Glutamatergic neuron (in vitro differentiated cells): ENCODE data around the gene MCM5. TPM values are rescaled to one million over a fixed set of nuclear protein-coding genes. Genes with fewer than 3 reads are reported as not detected.

Source experiments
- DNase-seq: peaks from one replicate; pipeline ENCODE4 v3.0.0; 2022
- H3K27ac Mint-ChIP-seq: one replicate; pipeline ENCODE4 v1.8.0; 2020; ENCODE audit warnings: mild to moderate bottlenecking, mixed read lengths, inconsistent platforms; ENCODE audit not compliant: unreplicated experiment
- H3K27me3 Mint-ChIP-seq: one replicate; pipeline ENCODE4 v1.8.0; 2020; ENCODE audit warnings: mild to moderate bottlenecking, moderate library complexity, mixed read lengths, inconsistent platforms; ENCODE audit not compliant: unreplicated experiment
- H3K36me3 Mint-ChIP-seq: one replicate; pipeline ENCODE4 v1.8.0; 2020; ENCODE audit warnings: mild to moderate bottlenecking, mixed read lengths, inconsistent platforms; ENCODE audit not compliant: unreplicated experiment
- H3K4me1 Mint-ChIP-seq: one replicate; pipeline ENCODE4 v1.8.0; 2020; ENCODE audit warnings: mild to moderate bottlenecking, low read depth, mixed read lengths, inconsistent platforms; ENCODE audit not compliant: unreplicated experiment
- H3K4me3 Mint-ChIP-seq: one replicate; pipeline ENCODE4 v1.8.0; 2020; ENCODE audit warnings: mild to moderate bottlenecking, mixed read lengths, inconsistent platforms; ENCODE audit not compliant: unreplicated experiment
- H3K9me3 Mint-ChIP-seq: one replicate; pipeline ENCODE4 v1.8.0; 2020; ENCODE audit warnings: mild to moderate bottlenecking, moderate library complexity, mixed read lengths, inconsistent platforms; ENCODE audit not compliant: unreplicated experiment
- CTCF ChIP-seq: fragments of 200-600 bp; sonication (generic); IDR thresholded peaks from one replicate; pipeline ENCODE4 v1.5.0; 2021; ENCODE audit not compliant: partially characterized antibody, unreplicated experiment
- total RNA-seq: library from RNA; stranded (reverse); fragmentation: NEBNext Ultra II Directional; extraction: Animal tissue kit (Norgen Biotek cat#: 25700); gene quantifications from one replicate; pipeline ENCODE4 v1.2.1, GENCODE V29; 2021; ENCODE audit not compliant: unreplicated experiment

MCM5 gene
- total RNA-seq, 1 donor from 2014 or later = 28.3 TPM

GRCh38 chr22:35418731-35419130, 18.8 kb downstream of the MCM5 start:
- DNase-seq = no peak
- Mint-ChIP-seq H3K36me3 (no peaks in the 10 kb centered on the region), H3K27me3 (no peaks in the 10 kb centered on the region), H3K4me1 (no peaks in the 10 kb centered on the region), H3K27ac (no peak overlapping the region), H3K9me3 (no peaks in the 10 kb centered on the region), H3K4me3 (no peak overlapping the region)
- no peak for TF ChIP-seq CTCF

GRCh38 chr22:35419756-35420155, 19.8 kb downstream of the MCM5 start:
- Mint-ChIP-seq H3K27ac (no peak overlapping the region), H3K9me3 (no peaks in the 10 kb centered on the region), H3K4me3 (no peak overlapping the region), H3K4me1 (no peaks in the 10 kb centered on the region), H3K36me3 (no peaks in the 10 kb centered on the region), H3K27me3 (no peaks in the 10 kb centered on the region)
- no peak for DNase-seq
- no peak for TF ChIP-seq CTCF

- Mint-ChIP-seq H3K4me3 (no peak overlapping the region), H3K4me1 (no peaks in the 10 kb centered on the region), H3K36me3 (no peaks in the 10 kb centered on the region), H3K27ac (no peak overlapping the region), H3K9me3 (peaks cover 2% of the 10 kb centered on the region), H3K27me3 (no peaks in the 10 kb centered on the region)
- TF ChIP-seq CTCF = no peak
- no peak for DNase-seq
These were observed 21.2 kb downstream of the MCM5 start for GRCh38 chr22:35421121-35421520.

- Mint-ChIP-seq H3K4me3 (no peak overlapping the region), H3K9me3 (peaks cover 2% of the 10 kb centered on the region), H3K36me3 (no peaks in the 10 kb centered on the region), H3K4me1 (peaks cover 2% of the 10 kb centered on the region), H3K27ac (no peak overlapping the region), H3K27me3 (no peaks in the 10 kb centered on the region)
- DNase-seq = no peak
- TF ChIP-seq CTCF = no peak
These were observed 22.2 kb downstream of the MCM5 start for GRCh38 chr22:35422145-35422544.

GRCh38 chr22:35422936-35423335, 23.0 kb downstream of the MCM5 start:
- H3K27me3 Mint-ChIP-seq = no peaks in the 10 kb centered on the region
- no peak overlapping the region for H3K4me3 Mint-ChIP-seq
- H3K36me3 Mint-ChIP-seq = no peaks in the 10 kb centered on the region
- no peak for DNase-seq
- H3K4me1 Mint-ChIP-seq = peaks cover 2% of the 10 kb centered on the region
- H3K9me3 Mint-ChIP-seq = peaks cover 2% of the 10 kb centered on the region
- TF ChIP-seq CTCF = no peak
- H3K27ac Mint-ChIP-seq = no peak overlapping the region
